Neural cell (in vitro differentiated cells): Measurements from ENCODE around the gene INSIG1. TPM values are rescaled to one million over a fixed set of nuclear protein-coding genes. Genes with fewer than 3 reads are reported as not detected.

Source experiments
- H2AFZ ChIP-seq: fragments of 200-600, 300-800 bp; sonication (generic), shearing (Covaris generic); 2 replicates; pipeline ENCODE4 v1.6.0; 2014; ENCODE audit warnings: low read depth, mild to moderate bottlenecking, antibody characterized with exemption, low read length, moderate library complexity
- H3F3A ChIP-seq: fragments of 200-600 bp; shearing (Covaris generic); 2 replicates; pipeline ENCODE4 v1.6.1; 2016; ENCODE audit warnings: mild to moderate bottlenecking, moderate library complexity, mixed read lengths, antibody characterized with exemption, low read length; ENCODE audit not compliant: insufficient read depth, poor library complexity, severe bottlenecking
- H3K27ac ChIP-seq: fragments of 200-600, 300-800 bp; sonication (generic), shearing (Covaris generic); 2 replicates; pipeline ENCODE4 v1.5.1; 2014; ENCODE audit warnings: mild to moderate bottlenecking, low read length, moderate library complexity
- H3K27me3 ChIP-seq: fragments of 300-800, 200-600 bp; sonication (generic), shearing (Covaris generic); 2 replicates; pipeline ENCODE4 v1.6.0; 2014; ENCODE audit warnings: mild to moderate bottlenecking, low read depth, low read length, moderate library complexity; ENCODE audit not compliant: insufficient read depth
- H3K36me3 ChIP-seq: fragments of 300-800, 200-600 bp; sonication (generic), shearing (Covaris generic); 2 replicates; pipeline ENCODE4 v1.5.1; 2014; ENCODE audit warnings: mild to moderate bottlenecking, antibody characterized with exemption, low read length, moderate library complexity; ENCODE audit not compliant: insufficient read depth
- H3K4me2 ChIP-seq: fragments of 300-800, 200-600 bp; sonication (generic), shearing (Covaris generic); 2 replicates; pipeline ENCODE4 v1.6.0; 2014; ENCODE audit warnings: mild to moderate bottlenecking, low read length
- H3K4me3 ChIP-seq: fragments of 300-800, 200-600 bp; sonication (generic), shearing (Covaris generic); 2 replicates; pipeline ENCODE4 v1.5.1; 2014; ENCODE audit warnings: mild to moderate bottlenecking, low read length, moderate library complexity
- H3K79me2 ChIP-seq: fragments of 200-600 bp; shearing (Covaris generic); replicated peaks from 2 replicates; pipeline ENCODE4 v1.6.0; 2014; ENCODE audit warnings: mild to moderate bottlenecking, low read length, moderate library complexity; ENCODE audit not compliant: insufficient read depth
- H3K9ac ChIP-seq: fragments of 300-800, 200-600 bp; sonication (generic), shearing (Covaris generic); 2 replicates; pipeline ENCODE4 v1.6.1; 2016; ENCODE audit warnings: mild to moderate bottlenecking, low read length, mixed read lengths
- H3K9me2 ChIP-seq: fragments of 200-600 bp; shearing (Covaris generic); 2 replicates; pipeline ENCODE4 v1.6.1; 2016; ENCODE audit warnings: mild to moderate bottlenecking, low read length, mixed read lengths; ENCODE audit not compliant: insufficient read depth
- H3K9me3 ChIP-seq: fragments of 200-600, 300-800 bp; sonication (generic), shearing (Covaris generic); 2 replicates; pipeline ENCODE4 v1.6.1; 2016; ENCODE audit warnings: mild to moderate bottlenecking, mixed run types, low read length, moderate library complexity, mixed read lengths
- H4K20me1 ChIP-seq: fragments of 200-600 bp; shearing (Covaris generic); 2 replicates; pipeline ENCODE4 v1.6.1; 2016; ENCODE audit warnings: mild to moderate bottlenecking, mixed run types; ENCODE audit not compliant: insufficient read depth
- CTCF ChIP-seq: fragments of 450-650 bp; IDR thresholded peaks from 2 replicates; pipeline ENCODE4 v1.5.1; 2014; ENCODE audit warnings: antibody characterized with exemption, mild to moderate bottlenecking, moderate library complexity; ENCODE audit not compliant: poor library complexity, severe bottlenecking
- EP300 ChIP-seq: fragments of 450-650 bp; conservative IDR thresholded peaks from 2 replicates; pipeline ENCODE4 v1.6.1; 2014; ENCODE audit warnings: antibody characterized with exemption, mild to moderate bottlenecking, moderate library complexity; ENCODE audit not compliant: poor library complexity, severe bottlenecking
- EZH2 ChIP-seq: fragments of 200-600, 300-800 bp; shearing (Covaris generic), sonication (generic); IDR thresholded peaks from 2 replicates; pipeline ENCODE4 v1.6.1; 2014; ENCODE audit warnings: antibody characterized with exemption, low read length, borderline replicate concordance, mild to moderate bottlenecking; ENCODE audit not compliant: insufficient read depth, poor library complexity, severe bottlenecking
- POLR2AphosphoS5 ChIP-seq: IDR thresholded peaks from 2 replicates; pipeline ENCODE4 v1.6.1; 2012
- REST ChIP-seq: IDR thresholded peaks from 2 replicates; pipeline ENCODE4 v1.6.1; 2012; ENCODE audit warnings: borderline replicate concordance
- polyA plus RNA-seq: library from polyadenylated mRNA; depleted of rRNA; stranded (reverse); fragments of >200 nt; gene quantifications from 2 replicates; pipeline ENCODE4 v1.2.3, GENCODE V29; 2014

Gene INSIG1
- polyA plus RNA-seq, 1 donor from 2014 or later: 71.0 TPM

GRCh38 chr7:155349601-155350331 is 52.1 kb downstream of the INSIG1 start:
- H3K4me2 ChIP-seq: no peak overlapping the region
- no peak overlapping the region for H3K9ac ChIP-seq

DNA sequence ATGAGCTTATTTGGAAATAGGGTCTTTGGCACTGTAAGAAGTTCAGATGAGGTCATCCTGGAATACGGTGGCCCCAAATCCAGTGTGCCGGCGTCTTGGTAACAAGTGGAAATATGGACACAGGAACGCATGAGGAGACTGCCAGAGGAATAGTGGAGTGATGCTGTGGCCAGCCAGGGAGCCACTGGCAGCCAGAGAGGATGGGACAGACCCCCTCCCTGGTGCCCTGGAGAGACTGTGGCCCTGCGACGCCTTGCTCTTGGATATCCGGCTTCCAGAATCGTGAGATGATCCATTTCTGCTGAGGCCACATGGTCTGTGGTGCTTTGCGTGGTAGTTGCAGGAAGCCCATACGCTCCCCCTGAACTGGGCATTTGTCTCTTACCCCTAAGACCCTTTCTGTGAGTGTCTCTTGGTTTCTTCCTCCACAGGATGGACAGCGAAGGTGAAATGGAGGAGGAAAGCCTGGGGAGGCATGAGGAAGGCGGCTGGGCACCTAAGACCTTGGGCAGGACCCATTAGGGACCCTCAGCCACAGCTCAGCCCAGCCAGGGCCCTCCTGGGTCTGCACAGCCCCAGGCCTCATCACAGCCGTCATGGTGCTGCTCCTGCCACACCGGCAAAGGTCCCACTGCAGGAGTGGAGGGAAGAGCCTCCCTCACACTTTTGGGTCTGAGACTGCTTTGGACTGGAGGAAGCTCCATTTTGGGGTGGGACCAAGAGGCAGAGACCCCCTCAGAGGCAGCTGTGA is 53.6 kb downstream of the INSIG1 start:
- Histone ChIP-seq H3K79me2 (no peaks in the 10 kb centered on the region), H3K9ac (no peak overlapping the region), H3K36me3 (no peaks in the 10 kb centered on the region), H3K4me3 (no peak overlapping the region), H3K9me2 (no peaks in the 10 kb centered on the region), H2AFZ (no peak overlapping the region), H3K9me3 (no peaks in the 10 kb centered on the region), H4K20me1 (no peaks in the 10 kb centered on the region), H3F3A (no peaks in the 10 kb centered on the region), H3K27me3 (no peaks in the 10 kb centered on the region), H3K27ac (no peak overlapping the region), H3K4me2 (no peak overlapping the region)
- TF ChIP-seq CTCF (no peak), EP300 (no peak), EZH2 (no peak), REST (no peak), POLR2AphosphoS5 (no peak)

More at GRCh38 chr7:155349601-155350331, 52.1 kb downstream of the INSIG1 start:
- no peaks in the 10 kb centered on the region for H3K79me2 ChIP-seq
- TF ChIP-seq CTCF (no peak), POLR2AphosphoS5 (no peak), REST (no peak), EP300 (no peak)
- peaks cover 3% of the 10 kb centered on the region for H3K27me3 ChIP-seq
- no peak overlapping the region for H2AFZ ChIP-seq
- H3K9me2 ChIP-seq: no peaks in the 10 kb centered on the region
- no peak overlapping the region for H3K4me3 ChIP-seq
- no peak overlapping the region for H3K27ac ChIP-seq
- H3F3A ChIP-seq: no peaks in the 10 kb centered on the region
- no peaks in the 10 kb centered on the region for H4K20me1 ChIP-seq
- no peaks in the 10 kb centered on the region for H3K9me3 ChIP-seq
- H3K36me3 ChIP-seq: no peaks in the 10 kb centered on the region
